HepG2 (cell line): Measurements from ENCODE around the gene HSD3B7. TPM values are rescaled to one million over a fixed set of nuclear protein-coding genes. Genes with fewer than 3 reads are reported as not detected.
A peak's percentile ranks its signal among the peaks of the same experiment; 100 is the strongest.

Experiments
- CEBPB ChIP-seq: IDR thresholded peaks from 2 replicates; pipeline ENCODE4 v1.6.1; 2011; ENCODE audit warnings: low read depth, low read length, improper control_type of control experiment, borderline replicate concordance
- NFYC ChIP-seq: IDR thresholded peaks from 2 replicates; pipeline ENCODE4 v1.6.1; 2016; ENCODE audit warnings: missing genetic modification reagents, missing compliant biosample characterization
- PHB2 ChIP-seq: fragments of 450-650 bp; IDR thresholded peaks from 2 replicates; pipeline ENCODE4 v1.6.1; 2018; ENCODE audit not compliant: partially characterized antibody
- RARA ChIP-seq: IDR thresholded peaks from 2 replicates; pipeline ENCODE4 v1.6.1; 2016; ENCODE audit warnings: missing genetic modification reagents, missing compliant biosample characterization
- SMARCE1 ChIP-seq: fragments of 450-650 bp; IDR thresholded peaks from 2 replicates; pipeline ENCODE4 v1.6.1; 2017; ENCODE audit warnings: borderline replicate concordance
- SUZ12 ChIP-seq: fragments of 150-350 bp; IDR thresholded peaks from 2 replicates; pipeline ENCODE4 v1.6.1; 2014; ENCODE audit warnings: low read depth, low read length
- THYN1 ChIP-seq: sonication (generic); formaldehyde crosslinking; IDR thresholded peaks from 2 replicates; pipeline ENCODE4 v1.8.1; 2023; ENCODE audit warnings: low read depth, mild to moderate bottlenecking, moderate library complexity, missing genetic modification reagents, borderline replicate concordance
- ZHX1 ChIP-seq: sonication (generic); formaldehyde crosslinking; IDR thresholded peaks from 2 replicates; pipeline ENCODE4 v1.8.1; 2022; ENCODE audit warnings: low read depth, mild to moderate bottlenecking, missing genetic modification reagents
- ZNF724P ChIP-seq: sonication (generic); formaldehyde crosslinking; IDR thresholded peaks from 2 replicates; pipeline ENCODE4 v1.8.0; 2022; ENCODE audit warnings: missing genetic modification reagents, borderline replicate concordance
- polyA plus RNA-seq, 8 experiments: library from polyadenylated mRNA; depleted of rRNA in 3 of 8; stranded (reverse) in 7 of 8; unstranded in 1 of 8; fragments of >200 nt; fragmentation: Illumina TruSeq in 4 of 8; extraction: Trizol in 4 of 8; gene quantifications; 2 replicates each; pipeline versions ENCODE4 v1.2.1 to v1.2.3, GENCODE V29; 2011 to 2016; ENCODE audit warnings: low read depth in 4 of 8, missing spikeins in 1 of 8, mixed read lengths in 1 of 8; ENCODE audit not compliant: insufficient read depth in 1 of 8
- total RNA-seq, 5 experiments: library from RNA; depleted of rRNA; stranded (reverse); fragments of >200 nt; fragmentation: Illumina TruSeq; extraction: Trizol; gene quantifications; 2 replicates each; pipeline ENCODE4 v1.2.3, GENCODE V29; 2016; ENCODE audit warnings: low read depth in 1 of 5
- TF ChIP-seq, protein P1 (sequence below): sonication (generic); formaldehyde crosslinking; IDR thresholded peaks from 2 replicates; pipeline ENCODE4 v1.5.0; 2020; ENCODE audit warnings: mild to moderate bottlenecking, missing genetic modification reagents
- TF ChIP-seq, protein P2 (sequence below), 2 experiments: fragments of 450-650 bp in 1 of 2; sonication (generic) in 1 of 2; formaldehyde crosslinking; IDR thresholded peaks; 2 replicates each; pipeline versions ENCODE4 v1.5.0 to v1.8.0; 2020 to 2022; ENCODE audit warnings: mild to moderate bottlenecking in 1 of 2, missing genetic modification reagents in 1 of 2
- TF ChIP-seq, protein P3 (sequence below): sonication (generic); formaldehyde crosslinking; IDR thresholded peaks from 2 replicates; pipeline ENCODE4 v1.5.0; 2020; ENCODE audit warnings: mild to moderate bottlenecking, missing genetic modification reagents, moderate library complexity
- TF ChIP-seq, protein P4 (sequence below): sonication (generic); formaldehyde crosslinking; IDR thresholded peaks from 2 replicates; pipeline ENCODE4 v1.9.0; 2021; ENCODE audit warnings: missing genetic modification reagents, borderline replicate concordance
- TF ChIP-seq, protein P5 (sequence below): sonication (generic); formaldehyde crosslinking; conservative IDR thresholded peaks from 2 replicates; pipeline ENCODE4 v1.4.0; 2020; ENCODE audit warnings: missing genetic modification reagents

HSD3B7 gene
- total and polyA plus RNA-seq, 2 of the 13 experiments (the other 11 are each of a cell fraction or from before 2014, with no cell fraction given): 32.9 to 69.7 TPM

DNA sequence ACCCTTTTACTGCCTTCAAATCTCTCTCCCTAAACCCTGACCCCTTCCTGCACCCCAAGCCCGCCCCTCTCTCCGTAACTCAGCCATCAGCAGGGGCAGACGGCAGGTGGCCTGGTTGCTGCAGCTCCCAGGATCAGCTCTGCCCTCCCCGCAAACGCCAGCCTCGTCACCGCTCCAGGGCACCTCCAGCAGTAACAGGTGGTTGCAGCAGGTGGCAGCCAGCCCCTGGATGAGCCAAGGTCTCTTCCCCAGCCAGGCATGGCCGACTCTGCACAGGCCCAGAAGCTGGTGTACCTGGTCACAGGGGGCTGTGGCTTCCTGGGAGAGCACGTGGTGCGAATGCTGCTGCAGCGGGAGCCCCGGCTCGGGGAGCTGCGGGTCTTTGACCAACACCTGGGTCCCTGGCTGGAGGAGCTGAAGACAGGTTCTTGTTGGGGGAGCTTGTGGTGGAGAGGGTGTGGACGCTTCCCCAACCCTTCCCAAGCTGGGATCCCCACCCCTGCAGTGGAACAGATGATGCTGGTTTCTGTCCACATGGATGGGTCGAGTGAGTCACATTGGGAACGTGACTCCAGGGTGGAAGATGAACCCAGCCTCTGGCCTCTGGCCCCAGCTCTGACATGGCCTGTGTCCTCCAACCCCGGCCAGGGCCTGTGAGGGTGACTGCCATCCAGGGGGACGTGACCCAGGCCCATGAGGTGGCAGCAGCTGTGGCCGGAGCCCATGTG, 558 bp downstream of the HSD3B7 start (continued):
- TF ChIP-seq, protein P1, sequence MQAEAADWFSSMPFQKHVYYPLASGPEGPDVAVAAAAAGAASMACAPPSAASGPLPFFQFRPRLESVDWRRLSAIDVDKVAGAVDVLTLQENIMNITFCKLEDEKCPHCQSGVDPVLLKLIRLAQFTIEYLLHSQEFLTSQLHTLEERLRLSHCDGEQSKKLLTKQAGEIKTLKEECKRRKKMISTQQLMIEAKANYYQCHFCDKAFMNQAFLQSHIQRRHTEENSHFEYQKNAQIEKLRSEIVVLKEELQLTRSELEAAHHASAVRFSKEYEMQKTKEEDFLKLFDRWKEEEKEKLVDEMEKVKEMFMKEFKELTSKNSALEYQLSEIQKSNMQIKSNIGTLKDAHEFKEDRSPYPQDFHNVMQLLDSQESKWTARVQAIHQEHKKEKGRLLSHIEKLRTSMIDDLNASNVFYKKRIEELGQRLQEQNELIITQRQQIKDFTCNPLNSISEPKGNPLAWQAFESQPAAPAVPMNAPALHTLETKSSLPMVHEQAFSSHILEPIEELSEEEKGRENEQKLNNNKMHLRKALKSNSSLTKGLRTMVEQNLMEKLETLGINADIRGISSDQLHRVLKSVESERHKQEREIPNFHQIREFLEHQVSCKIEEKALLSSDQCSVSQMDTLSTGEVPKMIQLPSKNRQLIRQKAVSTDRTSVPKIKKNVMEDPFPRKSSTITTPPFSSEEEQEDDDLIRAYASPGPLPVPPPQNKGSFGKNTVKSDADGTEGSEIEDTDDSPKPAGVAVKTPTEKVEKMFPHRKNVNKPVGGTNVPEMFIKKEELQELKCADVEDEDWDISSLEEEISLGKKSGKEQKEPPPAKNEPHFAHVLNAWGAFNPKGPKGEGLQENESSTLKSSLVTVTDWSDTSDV (CRISPR knock-in tag): peak; percentile 98
- TF ChIP-seq, protein P2, sequence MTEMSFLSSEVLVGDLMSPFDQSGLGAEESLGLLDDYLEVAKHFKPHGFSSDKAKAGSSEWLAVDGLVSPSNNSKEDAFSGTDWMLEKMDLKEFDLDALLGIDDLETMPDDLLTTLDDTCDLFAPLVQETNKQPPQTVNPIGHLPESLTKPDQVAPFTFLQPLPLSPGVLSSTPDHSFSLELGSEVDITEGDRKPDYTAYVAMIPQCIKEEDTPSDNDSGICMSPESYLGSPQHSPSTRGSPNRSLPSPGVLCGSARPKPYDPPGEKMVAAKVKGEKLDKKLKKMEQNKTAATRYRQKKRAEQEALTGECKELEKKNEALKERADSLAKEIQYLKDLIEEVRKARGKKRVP (CRISPR knock-in tag; IDR thresholded peaks at IDR 0.05): no peak
- TF ChIP-seq, protein P3, sequence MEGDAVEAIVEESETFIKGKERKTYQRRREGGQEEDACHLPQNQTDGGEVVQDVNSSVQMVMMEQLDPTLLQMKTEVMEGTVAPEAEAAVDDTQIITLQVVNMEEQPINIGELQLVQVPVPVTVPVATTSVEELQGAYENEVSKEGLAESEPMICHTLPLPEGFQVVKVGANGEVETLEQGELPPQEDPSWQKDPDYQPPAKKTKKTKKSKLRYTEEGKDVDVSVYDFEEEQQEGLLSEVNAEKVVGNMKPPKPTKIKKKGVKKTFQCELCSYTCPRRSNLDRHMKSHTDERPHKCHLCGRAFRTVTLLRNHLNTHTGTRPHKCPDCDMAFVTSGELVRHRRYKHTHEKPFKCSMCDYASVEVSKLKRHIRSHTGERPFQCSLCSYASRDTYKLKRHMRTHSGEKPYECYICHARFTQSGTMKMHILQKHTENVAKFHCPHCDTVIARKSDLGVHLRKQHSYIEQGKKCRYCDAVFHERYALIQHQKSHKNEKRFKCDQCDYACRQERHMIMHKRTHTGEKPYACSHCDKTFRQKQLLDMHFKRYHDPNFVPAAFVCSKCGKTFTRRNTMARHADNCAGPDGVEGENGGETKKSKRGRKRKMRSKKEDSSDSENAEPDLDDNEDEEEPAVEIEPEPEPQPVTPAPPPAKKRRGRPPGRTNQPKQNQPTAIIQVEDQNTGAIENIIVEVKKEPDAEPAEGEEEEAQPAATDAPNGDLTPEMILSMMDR (CRISPR knock-in tag): peak; percentile 95
- 0 out of 2 replicates have a peak, but pooled peaks have one; percentile 66 for TF ChIP-seq THYN1 (CRISPR knock-in tag)
- TF ChIP-seq PHB2: no peak
- no peak for TF ChIP-seq RARA (CRISPR knock-in tag)
- 0 out of 2 replicates have a peak, but pooled peaks have one; percentile 7 for TF ChIP-seq NFYC (CRISPR knock-in tag)
- 0 out of 2 replicates have a peak, but pooled peaks have one; percentile 53 for TF ChIP-seq ZHX1 (CRISPR knock-in tag)
- TF ChIP-seq, protein P4, sequence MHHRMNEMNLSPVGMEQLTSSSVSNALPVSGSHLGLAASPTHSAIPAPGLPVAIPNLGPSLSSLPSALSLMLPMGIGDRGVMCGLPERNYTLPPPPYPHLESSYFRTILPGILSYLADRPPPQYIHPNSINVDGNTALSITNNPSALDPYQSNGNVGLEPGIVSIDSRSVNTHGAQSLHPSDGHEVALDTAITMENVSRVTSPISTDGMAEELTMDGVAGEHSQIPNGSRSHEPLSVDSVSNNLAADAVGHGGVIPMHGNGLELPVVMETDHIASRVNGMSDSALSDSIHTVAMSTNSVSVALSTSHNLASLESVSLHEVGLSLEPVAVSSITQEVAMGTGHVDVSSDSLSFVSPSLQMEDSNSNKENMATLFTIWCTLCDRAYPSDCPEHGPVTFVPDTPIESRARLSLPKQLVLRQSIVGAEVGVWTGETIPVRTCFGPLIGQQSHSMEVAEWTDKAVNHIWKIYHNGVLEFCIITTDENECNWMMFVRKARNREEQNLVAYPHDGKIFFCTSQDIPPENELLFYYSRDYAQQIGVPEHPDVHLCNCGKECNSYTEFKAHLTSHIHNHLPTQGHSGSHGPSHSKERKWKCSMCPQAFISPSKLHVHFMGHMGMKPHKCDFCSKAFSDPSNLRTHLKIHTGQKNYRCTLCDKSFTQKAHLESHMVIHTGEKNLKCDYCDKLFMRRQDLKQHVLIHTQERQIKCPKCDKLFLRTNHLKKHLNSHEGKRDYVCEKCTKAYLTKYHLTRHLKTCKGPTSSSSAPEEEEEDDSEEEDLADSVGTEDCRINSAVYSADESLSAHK (CRISPR knock-in tag): no peak
- TF ChIP-seq CEBPB: no peak
- no peak for TF ChIP-seq SUZ12
- TF ChIP-seq ZNF724P (CRISPR knock-in tag): peak; percentile 68; the same call in 1 of the 2 replicates
- TF ChIP-seq, protein P5, sequence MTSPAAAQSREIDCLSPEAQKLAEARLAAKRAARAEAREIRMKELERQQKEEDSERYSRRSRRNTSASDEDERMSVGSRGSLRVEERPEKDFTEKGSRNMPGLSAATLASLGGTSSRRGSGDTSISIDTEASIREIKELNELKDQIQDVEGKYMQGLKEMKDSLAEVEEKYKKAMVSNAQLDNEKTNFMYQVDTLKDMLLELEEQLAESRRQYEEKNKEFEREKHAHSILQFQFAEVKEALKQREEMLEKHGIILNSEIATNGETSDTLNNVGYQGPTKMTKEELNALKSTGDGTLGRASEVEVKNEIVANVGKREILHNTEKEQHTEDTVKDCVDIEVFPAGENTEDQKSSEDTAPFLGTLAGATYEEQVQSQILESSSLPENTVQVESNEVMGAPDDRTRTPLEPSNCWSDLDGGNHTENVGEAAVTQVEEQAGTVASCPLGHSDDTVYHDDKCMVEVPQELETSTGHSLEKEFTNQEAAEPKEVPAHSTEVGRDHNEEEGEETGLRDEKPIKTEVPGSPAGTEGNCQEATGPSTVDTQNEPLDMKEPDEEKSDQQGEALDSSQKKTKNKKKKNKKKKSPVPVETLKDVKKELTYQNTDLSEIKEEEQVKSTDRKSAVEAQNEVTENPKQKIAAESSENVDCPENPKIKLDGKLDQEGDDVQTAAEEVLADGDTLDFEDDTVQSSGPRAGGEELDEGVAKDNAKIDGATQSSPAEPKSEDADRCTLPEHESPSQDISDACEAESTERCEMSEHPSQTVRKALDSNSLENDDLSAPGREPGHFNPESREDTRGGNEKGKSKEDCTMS (CRISPR knock-in tag): no peak
- TF ChIP-seq SMARCE1: no peak
